Panc1 (cell line): ENCODE data around the gene CETP. TPM values are rescaled to one million over a fixed set of nuclear protein-coding genes. Genes with fewer than 3 reads are reported as not detected.

Experiments used
- ATAC-seq: fragments of 200-7000 bp; cut with Tn5 transposase; 2 replicates; pipeline ENCODE4 v1.9.1; 2020; ENCODE audit warnings: mild to moderate bottlenecking, moderate library complexity
- BruUV-seq: library from RNA; stranded (reverse); fragments of 400-500 nt; replicated peaks from 2 replicates; lab custom pipeline; 2021; lab: Mats Ljungman, UMichigan
- CTCF ChIA-PET: fragments of 300-600 bp; sonication (Branson Sonifier 250); formaldehyde crosslinking; loops from one replicate; lab custom pipeline; 2022; ENCODE audit warnings: antibody characterized with exemption; lab: Charles Lee
- POLR2A ChIA-PET: fragments of 300-600 bp; sonication (Branson Sonifier 250); formaldehyde crosslinking; loops from one replicate; lab custom pipeline; 2022; ENCODE audit warnings: antibody characterized with exemption; lab: Charles Lee
- DNase-seq: peaks from one replicate; pipeline ENCODE4 v3.0.0-alpha.2; 2010; ENCODE audit warnings: low read depth, low spot score
- H3K27ac ChIP-seq: 2 replicates; pipeline ENCODE4 v1.5.1; 2011; ENCODE audit warnings: mild to moderate bottlenecking, low read length, inconsistent platforms
- H3K27me3 ChIP-seq: fragments of 200-500 bp; sonication (Bioruptor generic); 2 replicates; pipeline ENCODE4 v1.6.0; 2014; ENCODE audit warnings: low read length, inconsistent platforms; ENCODE audit not compliant: control insufficient read depth, insufficient read depth
- H3K36me3 ChIP-seq: fragments of 200-500 bp; sonication (Bioruptor generic); 2 replicates; pipeline ENCODE4 v1.5.1; 2014; ENCODE audit warnings: inconsistent platforms, mild to moderate bottlenecking, low read length, moderate library complexity; ENCODE audit not compliant: control insufficient read depth, insufficient read depth
- H3K4me1 ChIP-seq: 2 replicates; pipeline ENCODE4 v1.5.1; 2011; ENCODE audit warnings: inconsistent platforms, mild to moderate bottlenecking, low read length, moderate library complexity; ENCODE audit not compliant: control insufficient read depth, insufficient read depth
- H3K4me3 ChIP-seq, 2 experiments: 2 replicates each; pipeline ENCODE4 v1.5.1; 2011 to 2012; ENCODE audit warnings: low read depth in 2 of 2, low read length in 2 of 2, mild to moderate bottlenecking in 2 of 2, inconsistent platforms in 1 of 2, moderate library complexity in 1 of 2
- H3K9me3 ChIP-seq: fragments of 200-500 bp; sonication (Bioruptor generic); 2 replicates; pipeline ENCODE4 v1.5.1; 2014; ENCODE audit warnings: low read depth, mild to moderate bottlenecking, inconsistent platforms, low read length, moderate library complexity; ENCODE audit not compliant: control insufficient read depth, insufficient read depth
- CTCF ChIP-seq: fragments of 450-650 bp; IDR thresholded peaks from 2 replicates; pipeline ENCODE4 v1.5.1; 2017; ENCODE audit warnings: mild to moderate bottlenecking
- POLR2AphosphoS5 ChIP-seq: IDR thresholded peaks from 2 replicates; pipeline ENCODE4 v1.6.1; 2012; ENCODE audit warnings: mild to moderate bottlenecking, low read depth, low read length, moderate library complexity
- REST ChIP-seq, 2 experiments: IDR thresholded peaks; 2 replicates each; pipeline ENCODE4 v1.6.1; 2011 to 2012; ENCODE audit warnings: low read depth in 2 of 2, control low read depth in 1 of 2, low read length in 1 of 2, mild to moderate bottlenecking in 1 of 2, moderate library complexity in 1 of 2; ENCODE audit not compliant: insufficient read depth in 1 of 2
- SIN3A ChIP-seq: IDR thresholded peaks from 2 replicates; pipeline ENCODE4 v1.6.1; 2012; ENCODE audit warnings: low read depth, mild to moderate bottlenecking, low read length, moderate library complexity, borderline replicate concordance; ENCODE audit not compliant: insufficient read depth
- TCF7L2 ChIP-seq: IDR thresholded peaks from 2 replicates; pipeline ENCODE4 v1.6.1; 2011; ENCODE audit warnings: mild to moderate bottlenecking, low read depth, low read length, inconsistent platforms
- in situ Hi-C: cut with HindIII; loops from 2 replicates; pipeline ENCODE4 v1.10.0; 2016; ENCODE audit warnings: low sequenced_read_pairs, low pct_unique_long_range_greater_than_20kb
- intact Hi-C: fragments of 100-400 bp; cut with micrococcal nuclease; formaldehyde crosslinking; loops from one replicate; pipeline ENCODE4 v1.10.0; 2022; ENCODE audit not compliant: unreplicated experiment
- total RNA-seq: library from RNA; stranded (reverse); gene quantifications from one replicate; pipeline ENCODE4 v1.2.1, GENCODE V29; 2021; ENCODE audit not compliant: unreplicated experiment

CETP gene
- total RNA-seq, 1 experiment from 2014 or later: not detected

GRCh38 chr16:56998352-56998751 is 36.6 kb downstream of the CETP start:
- ChIA-PET CTCF (no interaction called here), POLR2A (no interaction called here)
- DNase-seq: no peak
- no peak for ATAC-seq
- no peak for TF ChIP-seq POLR2AphosphoS5
- no peak for TF ChIP-seq TCF7L2
- no peak for TF ChIP-seq REST (IDR thresholded peaks at IDR 0.05; ENCODE audit: insufficient read depth in 1 of 2, low read depth in 2 of 2, low read length in 1 of 2)
- no peak for TF ChIP-seq SIN3A
- no peak for TF ChIP-seq CTCF
- BruUV-seq: no TSS peak
- in situ Hi-C loops: no loop called here
- no peaks in the 10 kb centered on the region for H3K4me1 ChIP-seq
- H3K9me3 ChIP-seq: no peaks in the 10 kb centered on the region
- H3K4me3 ChIP-seq: no peak overlapping the region
- intact Hi-C loops: no loop called here
- no peaks in the 10 kb centered on the region for H3K27me3 ChIP-seq
- no peaks in the 10 kb centered on the region for H3K36me3 ChIP-seq
- no peak overlapping the region for H3K27ac ChIP-seq

- no peak for DNase-seq
- TF ChIP-seq TCF7L2 (no peak), REST (IDR thresholded peaks at IDR 0.05; ENCODE audit: insufficient read depth in 1 of 2, low read depth in 2 of 2, low read length in 1 of 2) (no peak), SIN3A (no peak), CTCF (no peak), POLR2AphosphoS5 (no peak)
- ATAC-seq: no peak
- intact Hi-C loops: no loop called here
- Histone ChIP-seq H3K4me3 (no peak overlapping the region), H3K4me1 (no peaks in the 10 kb centered on the region), H3K36me3 (no peaks in the 10 kb centered on the region), H3K27me3 (no peaks in the 10 kb centered on the region), H3K27ac (no peak overlapping the region), H3K9me3 (no peaks in the 10 kb centered on the region)
- ChIA-PET POLR2A (no interaction called here), CTCF (no interaction called here)
- no TSS peak for BruUV-seq
- in situ Hi-C loops: no loop called here
Measured at GRCh38 chr16:56998861-56999260, 37.1 kb downstream of the CETP start.
